ENCODE results near the gene HSPA9.

DNA sequence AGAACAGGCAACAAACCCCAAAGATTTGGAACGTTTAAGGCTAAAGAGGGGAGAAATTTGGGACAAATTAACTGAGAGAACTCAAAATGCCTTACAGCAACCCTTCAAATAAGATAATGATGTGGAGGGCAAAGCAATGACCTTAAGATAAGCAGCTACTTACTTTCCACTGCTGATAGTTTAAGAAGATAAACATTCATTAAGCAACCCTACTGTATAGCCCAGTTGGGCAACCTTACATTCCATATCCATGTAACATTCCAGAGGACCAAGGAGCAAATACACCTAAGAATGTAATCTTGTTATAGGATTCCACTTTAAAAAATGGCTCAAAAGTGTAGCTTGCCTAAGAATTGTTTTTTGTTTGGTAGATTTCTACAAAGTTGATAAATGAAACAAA, 47.0 kb downstream of the HSPA9 start:
- TF ChIP-seq NFYB (IDR thresholded peaks at IDR 0.05; ENCODE audit: insufficient read depth, low read depth, low read length) (no peak), SMAD1 (IDR thresholded peaks at IDR 0.05; ENCODE audit: low read depth, partially characterized antibody) (no peak)
